ENCODE measurements around the gene TPPP. TPM values are rescaled to one million over a fixed set of nuclear protein-coding genes. Genes with fewer than 3 reads are reported as not detected.

TPPP gene
- total and polyA plus RNA-seq, 2 donors (not counting 3 experiments of a cell fraction or from before 2014, with no cell fraction given), result 0.04 to 0.09 TPM

DNA sequence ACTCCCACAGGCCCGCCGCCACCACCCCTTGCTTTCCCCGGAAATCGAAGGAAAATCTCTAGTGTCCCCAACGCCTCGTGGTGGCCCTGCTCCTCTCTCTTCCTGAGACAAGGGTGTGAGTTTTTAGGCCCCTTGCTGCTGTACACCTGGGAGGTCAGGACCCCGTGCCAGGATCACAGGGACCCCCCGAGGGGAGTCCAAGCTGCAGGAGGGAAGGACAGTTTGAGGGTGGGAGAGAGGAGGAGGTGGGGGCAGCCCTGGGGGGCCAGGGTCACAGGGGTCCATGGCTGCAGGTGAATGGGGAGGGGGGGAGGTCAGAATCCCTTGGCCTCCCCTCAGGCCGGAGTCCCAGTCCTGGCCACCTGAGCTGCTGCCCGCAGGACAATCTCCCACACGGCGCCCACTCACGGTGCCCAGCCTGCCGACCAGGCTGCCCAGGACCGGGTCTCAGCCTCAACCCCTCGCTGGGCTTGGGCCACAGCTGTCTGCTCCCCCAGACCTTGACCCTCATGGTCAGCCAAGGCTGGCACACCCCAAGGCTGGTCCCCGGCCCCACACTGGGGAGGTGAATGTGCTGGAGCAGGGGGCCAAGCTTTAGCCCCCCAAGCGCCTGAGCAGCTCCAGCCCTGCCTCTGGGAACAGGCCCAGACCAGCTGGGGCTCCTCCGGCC is 19.9 kb downstream of the TPPP start:
- H2AFZ ChIP-seq (ENCODE audit: low read depth, low read length), result no peak overlapping the region
- no peaks in the 10 kb centered on the region for H3K4me1 ChIP-seq (ENCODE audit: control insufficient read depth, extremely low read depth, insufficient read depth, low read length)
- no peak overlapping the region for H3K4me2 ChIP-seq (ENCODE audit: insufficient read depth, low read length)
- TF ChIP-seq JUN (IDR thresholded peaks at IDR 0.05; ENCODE audit: borderline replicate concordance, insufficient read depth, insufficient read length, low read depth), result no peak
- TF ChIP-seq, protein P1, sequence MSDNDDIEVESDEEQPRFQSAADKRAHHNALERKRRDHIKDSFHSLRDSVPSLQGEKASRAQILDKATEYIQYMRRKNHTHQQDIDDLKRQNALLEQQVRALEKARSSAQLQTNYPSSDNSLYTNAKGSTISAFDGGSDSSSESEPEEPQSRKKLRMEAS (IDR thresholded peaks at IDR 0.05; ENCODE audit: insufficient read depth, insufficient read length), result no peak
- TF ChIP-seq FOS (IDR thresholded peaks at IDR 0.05; ENCODE audit: borderline replicate concordance, insufficient read depth, low read length), result no peak
- TF ChIP-seq POLR2A (IDR thresholded peaks at IDR 0.05; ENCODE audit: low read depth, low read length), result no peak
- no peak for TF ChIP-seq MYC (IDR thresholded peaks at IDR 0.05; ENCODE audit: low read depth, low read length)
- TF ChIP-seq GATA2 (IDR thresholded peaks at IDR 0.05; ENCODE audit: insufficient read depth, insufficient read length, low read depth, low read length), result no peak
- TF ChIP-seq EZH2 (IDR thresholded peaks at IDR 0.05; ENCODE audit: borderline replicate concordance, low read depth, low read length, severe bottlenecking), result no peak
- no peak overlapping the region for H3K4me3 ChIP-seq (replicated peaks in 1 of 3; ENCODE audit: insufficient read depth in 1 of 3, low read depth in 1 of 3, low read length in 3 of 3)
- H3K36me3 ChIP-seq (ENCODE audit: control insufficient read depth in 2 of 2, extremely low read depth in 1 of 2, insufficient read depth in 2 of 2, low read length in 2 of 2), result no peaks in the 10 kb centered on the region
- ChIA-PET POLR2A (no interaction called here), CTCF (interaction anchor here (1.1 to 6.0 kb wide), 3 partner anchors 16 to 501 kb away, joined by 3 to 101 read pairs (median 4); no protein-coding TSS in a partner anchor)
- no peaks in the 10 kb centered on the region for H3K9me3 ChIP-seq (replicated peaks; ENCODE audit: control insufficient read depth, insufficient read depth, low read length)
- DNase-seq (ENCODE audit: low read depth, low spot score) (no peak), FAIRE-seq (no peak)
- intact Hi-C loops (cut with micrococcal nuclease), result loop anchor here (10.0 kb wide), 1 partner anchor 358 kb away; no protein-coding TSS in a partner anchor
- no peaks in the 10 kb centered on the region for H4K20me1 ChIP-seq (replicated peaks; ENCODE audit: control insufficient read depth, extremely low read depth, insufficient read depth, low read length)
- dilution Hi-C loops (cut with MboI; ENCODE audit: extremely low pct_ligation_motif_present, low sequenced_read_pairs), result no loop called here
- H3K79me2 ChIP-seq (ENCODE audit: control insufficient read depth, insufficient read depth, low read length), result no peaks in the 10 kb centered on the region
- BruUV-seq (replicated peaks), result no TSS peak
- H3K27me3 ChIP-seq (ENCODE audit: control insufficient read depth in 2 of 2, insufficient read depth in 2 of 2, low read length in 2 of 2), result no peaks in the 10 kb centered on the region
- H3K27ac ChIP-seq (ENCODE audit: insufficient read depth, low read depth, low read length), result no peak overlapping the region
- no peaks in the 10 kb centered on the region for H3K9me1 ChIP-seq (replicated peaks; ENCODE audit: control insufficient read depth, extremely low read depth, insufficient read depth, low read length)
- no peak overlapping the region for H3K9ac ChIP-seq (replicated peaks; ENCODE audit: extremely low read depth, insufficient read depth, low read length)
